Glutamatergic neuron (in vitro differentiated cells): ENCODE measurements around the gene VSTM2A. TPM values are rescaled to one million over a fixed set of nuclear protein-coding genes. Genes with fewer than 3 reads are reported as not detected.
"Not testable (repeated sequence)": the region's sequence is repeated elsewhere in the genome, so short reads cannot be mapped to it uniquely, and the experiment has no call there.

ENCODE experiments used
- DNase-seq: peaks from one replicate; pipeline ENCODE4 v3.0.0; 2022
- H3K27ac Mint-ChIP-seq: one replicate; pipeline ENCODE4 v1.8.0; 2020; ENCODE audit warnings: mild to moderate bottlenecking, mixed read lengths, inconsistent platforms; ENCODE audit not compliant: unreplicated experiment
- H3K27me3 Mint-ChIP-seq: one replicate; pipeline ENCODE4 v1.8.0; 2020; ENCODE audit warnings: mild to moderate bottlenecking, moderate library complexity, mixed read lengths, inconsistent platforms; ENCODE audit not compliant: unreplicated experiment
- H3K36me3 Mint-ChIP-seq: one replicate; pipeline ENCODE4 v1.8.0; 2020; ENCODE audit warnings: mild to moderate bottlenecking, mixed read lengths, inconsistent platforms; ENCODE audit not compliant: unreplicated experiment
- H3K4me1 Mint-ChIP-seq: one replicate; pipeline ENCODE4 v1.8.0; 2020; ENCODE audit warnings: mild to moderate bottlenecking, low read depth, mixed read lengths, inconsistent platforms; ENCODE audit not compliant: unreplicated experiment
- H3K4me3 Mint-ChIP-seq: one replicate; pipeline ENCODE4 v1.8.0; 2020; ENCODE audit warnings: mild to moderate bottlenecking, mixed read lengths, inconsistent platforms; ENCODE audit not compliant: unreplicated experiment
- H3K9me3 Mint-ChIP-seq: one replicate; pipeline ENCODE4 v1.8.0; 2020; ENCODE audit warnings: mild to moderate bottlenecking, moderate library complexity, mixed read lengths, inconsistent platforms; ENCODE audit not compliant: unreplicated experiment
- CTCF ChIP-seq: fragments of 200-600 bp; sonication (generic); IDR thresholded peaks from one replicate; pipeline ENCODE4 v1.5.0; 2021; ENCODE audit not compliant: partially characterized antibody, unreplicated experiment
- long read RNA-seq: library from polyadenylated mRNA; unstranded; transcript quantifications from one replicate; pipeline ENCODE4 v2.0.0, GENCODE V29; 2020; ENCODE audit not compliant: unreplicated experiment
- total RNA-seq: library from RNA; stranded (reverse); fragmentation: NEBNext Ultra II Directional; extraction: Animal tissue kit (Norgen Biotek cat#: 25700); gene quantifications from one replicate; pipeline ENCODE4 v1.2.1, GENCODE V29; 2021; ENCODE audit not compliant: unreplicated experiment

VSTM2A gene, protein sequence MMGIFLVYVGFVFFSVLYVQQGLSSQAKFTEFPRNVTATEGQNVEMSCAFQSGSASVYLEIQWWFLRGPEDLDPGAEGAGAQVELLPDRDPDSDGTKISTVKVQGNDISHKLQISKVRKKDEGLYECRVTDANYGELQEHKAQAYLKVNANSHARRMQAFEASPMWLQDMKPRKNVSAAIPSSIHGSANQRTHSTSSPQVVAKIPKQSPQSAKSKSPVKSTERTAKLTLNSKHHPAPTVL
- 24.1 TPM for total RNA-seq
- long read RNA-seq, transcript VSTM2A-201 (4 exons, 3,401 nt): major isoform, 6 of 9 reads
- long read RNA-seq, partial matches to known transcripts: 1 of 9 reads
- long read RNA-seq, other reads (novel, unspliced or antisense): 1 of 9 reads

GRCh38 chr7:54541669-54542625 lies at the start of gene VSTM2A:
VSTM2A (plus strand) TSS chr7:54542375; CDS start chr7:54542731, 356 bp downstream.
- H3K4me1 Mint-ChIP-seq: peaks cover 5% of the 10 kb centered on the region
- no peaks in the 10 kb centered on the region for H3K36me3 Mint-ChIP-seq
- H3K9me3 Mint-ChIP-seq: peaks cover 10% of the 10 kb centered on the region
- peak; percentile 80 for DNase-seq
- peak within 1 kb of the TSS; percentile 94 for H3K27ac Mint-ChIP-seq
- TF ChIP-seq CTCF: peak; percentile 10
- peak within 1 kb of the TSS; percentile 94 for H3K4me3 Mint-ChIP-seq
- H3K27me3 Mint-ChIP-seq: peaks cover 20% of the 10 kb centered on the region

GRCh38 chr7:54504531-54504930 lies 37.6 kb upstream of the VSTM2A start:
- H3K4me3 Mint-ChIP-seq, H3K9me3 Mint-ChIP-seq, H3K4me1 Mint-ChIP-seq, DNase-seq, H3K27ac Mint-ChIP-seq, H3K27me3 Mint-ChIP-seq: not testable (repeated sequence)
- peaks cover 11% of the 10 kb centered on the region for H3K36me3 Mint-ChIP-seq

DNA sequence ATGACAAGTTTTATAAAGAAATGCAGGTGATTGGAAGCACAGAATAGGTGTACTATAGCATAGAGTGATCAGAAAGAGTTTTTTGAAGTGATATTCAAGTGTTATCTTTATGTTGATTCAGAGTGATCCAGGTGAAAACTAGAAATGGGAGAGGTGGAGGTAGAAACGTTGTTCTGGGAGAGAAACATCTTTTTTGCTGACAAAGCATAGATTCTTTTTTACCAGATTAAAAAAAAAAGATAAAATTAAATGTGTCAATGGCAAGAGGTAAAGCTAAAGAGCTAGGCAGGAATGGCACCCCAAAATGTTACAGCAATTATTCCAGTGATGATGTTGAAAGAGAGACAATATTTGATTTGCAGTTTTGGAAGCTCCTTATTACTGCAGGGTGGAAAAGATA lies 12.6 kb upstream of the VSTM2A start:
- Mint-ChIP-seq H3K4me1 (no peaks in the 10 kb centered on the region), H3K27me3 (peaks cover 1% of the 10 kb centered on the region), H3K9me3 (no peaks in the 10 kb centered on the region), H3K36me3 (no peaks in the 10 kb centered on the region), H3K4me3 (no peak overlapping the region), H3K27ac (no peak overlapping the region)
- DNase-seq: no peak
- no peak for TF ChIP-seq CTCF

DNA sequence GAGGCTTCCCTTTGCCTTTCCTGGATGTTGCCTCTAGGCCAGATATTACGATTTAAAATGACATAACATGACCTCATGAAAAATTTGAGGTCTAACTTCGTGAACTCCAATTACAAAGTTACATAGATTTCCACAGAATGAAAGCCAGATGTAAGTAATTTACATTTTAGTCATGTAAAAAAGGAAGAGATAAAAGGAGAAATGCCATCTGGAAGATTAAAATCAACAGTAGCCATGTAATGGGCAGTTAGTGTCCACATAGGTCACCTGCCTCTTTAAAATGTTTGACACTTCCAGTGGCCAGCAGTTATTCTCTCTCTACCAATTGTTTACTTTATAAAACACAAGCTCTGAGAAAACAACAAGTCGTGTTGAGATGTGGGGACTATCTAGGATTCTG lies 4.1 kb upstream of the VSTM2A start:
- no peaks in the 10 kb centered on the region for H3K36me3 Mint-ChIP-seq
- H3K4me3 Mint-ChIP-seq: no peak overlapping the region
- no peak overlapping the region for H3K27ac Mint-ChIP-seq
- no peak for TF ChIP-seq CTCF
- H3K9me3 Mint-ChIP-seq: peaks cover 8% of the 10 kb centered on the region
- H3K27me3 Mint-ChIP-seq: peaks cover 15% of the 10 kb centered on the region
- no peaks in the 10 kb centered on the region for H3K4me1 Mint-ChIP-seq
- DNase-seq: no peak

DNA sequence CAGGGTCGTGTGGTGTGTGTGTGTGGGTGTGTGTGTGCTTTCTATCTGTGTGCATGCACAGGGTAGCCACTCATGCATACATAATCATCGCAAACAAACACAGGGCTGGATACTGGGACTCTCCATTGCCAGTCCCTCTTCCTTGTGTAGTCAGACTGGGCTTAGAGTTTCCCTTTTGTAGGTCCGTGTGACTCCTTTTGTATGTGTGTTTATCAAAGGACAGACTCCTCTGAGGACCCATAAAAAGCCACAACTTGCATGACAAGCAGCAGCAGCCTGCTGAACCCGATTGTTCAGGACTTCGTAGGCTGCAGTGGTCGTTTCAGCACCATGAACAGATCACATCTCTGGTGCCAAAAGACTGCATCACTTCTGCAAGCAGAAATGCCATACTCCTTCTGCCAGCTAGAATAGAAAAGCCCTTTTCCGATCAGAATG lies 895 bp downstream of the VSTM2A start:
- no peaks in the 10 kb centered on the region for H3K36me3 Mint-ChIP-seq
- no peak for TF ChIP-seq CTCF
- peak overlapping the region; percentile 94 for H3K27ac Mint-ChIP-seq
- H3K9me3 Mint-ChIP-seq: peaks cover 10% of the 10 kb centered on the region
- DNase-seq: no peak
- H3K27me3 Mint-ChIP-seq: peaks cover 20% of the 10 kb centered on the region
- peak overlapping the region; percentile 89 for H3K4me3 Mint-ChIP-seq
- H3K4me1 Mint-ChIP-seq: peaks cover 5% of the 10 kb centered on the region
